IMR-90 (cell line): Measurements from ENCODE around the gene MOG. TPM values are rescaled to one million over a fixed set of nuclear protein-coding genes. Genes with fewer than 3 reads are reported as not detected.
A peak's percentile ranks its signal among the peaks of the same experiment; 100 is the strongest.

Experiments
- ATAC-seq: fragments of 200-7000 bp; cut with Tn5 transposase; 2 replicates; pipeline ENCODE4 v1.9.1; 2020; ENCODE audit warnings: low read depth, mild to moderate bottlenecking, moderate library complexity
- Bru-seq: library from RNA; stranded (reverse); fragments of 400-500 nt; gene quantifications from one replicate; lab custom pipeline; 2021; lab: Mats Ljungman, UMichigan
- BruChase-seq, 2 experiments: library from RNA; stranded (reverse); fragments of 400-500 nt; gene quantifications; one replicate each; lab custom pipeline; 2021; lab: Mats Ljungman, UMichigan
- BruUV-seq: library from RNA; stranded (reverse); fragments of 400-500 nt; replicated peaks from 2 replicates; lab custom pipeline; 2021; lab: Mats Ljungman, UMichigan
- CTCF ChIA-PET: fragments of 300-600 bp; formaldehyde crosslinking; extraction: SDS; loops from one replicate; lab custom pipeline; 2021; ENCODE audit warnings: antibody characterized with exemption; lab: Yijun Ruan, JAX
- POLR2A ChIA-PET: fragments of 300-600 bp; sonication (Branson Sonifier 250); formaldehyde crosslinking; loops from one replicate; lab custom pipeline; 2022; ENCODE audit warnings: antibody characterized with exemption; ENCODE audit not compliant: unreplicated experiment; lab: Charles Lee
- DNase-seq: peaks from one replicate; pipeline ENCODE4 v3.0.0; 2013
- H2AFZ ChIP-seq: replicated peaks from 2 replicates; pipeline ENCODE3; 2013; ENCODE audit warnings: low read length, mild to moderate bottlenecking; ENCODE audit not compliant: poor library complexity
- H2AK5ac ChIP-seq: 2 replicates; pipeline ENCODE4 v1.6.1; 2013; ENCODE audit warnings: low read depth, low read length, inconsistent platforms
- H2AK9ac ChIP-seq: replicated peaks from 2 replicates; pipeline ENCODE3; 2013; ENCODE audit warnings: mild to moderate bottlenecking, low read depth, low read length, moderate library complexity; ENCODE audit not compliant: poor library complexity
- H2BK120ac ChIP-seq: 2 replicates; pipeline ENCODE4 v1.6.1; 2013; ENCODE audit warnings: low read depth, low read length, inconsistent platforms
- H2BK15ac ChIP-seq: 3 replicates; pipeline ENCODE4 v1.6.1; 2013; ENCODE audit warnings: low read depth, low read length, inconsistent platforms
- H2BK20ac ChIP-seq: 2 replicates; pipeline ENCODE4 v1.6.1; 2013; ENCODE audit warnings: low read depth, mild to moderate bottlenecking, inconsistent platforms, low read length, moderate library complexity
- H2BK5ac ChIP-seq: 2 replicates; pipeline ENCODE4 v1.6.1; 2013; ENCODE audit warnings: mild to moderate bottlenecking, low read depth, low read length, inconsistent platforms; ENCODE audit not compliant: poor library complexity, severe bottlenecking
- H3K14ac ChIP-seq: replicated peaks from 2 replicates; pipeline ENCODE4 v1.6.1; 2013; ENCODE audit warnings: low read depth, low read length, inconsistent platforms
- H3K18ac ChIP-seq: 2 replicates; pipeline ENCODE4 v1.6.1; 2013; ENCODE audit warnings: low read depth, low read length, control low read depth
- H3K23ac ChIP-seq: 2 replicates; pipeline ENCODE4 v1.6.1; 2013; ENCODE audit warnings: low read depth, low read length, inconsistent platforms
- H3K27ac ChIP-seq: 2 replicates; pipeline ENCODE4 v1.5.1; 2013; ENCODE audit warnings: mild to moderate bottlenecking, control low read depth, low read length; ENCODE audit not compliant: insufficient read depth
- H3K27me3 ChIP-seq: 2 replicates; pipeline ENCODE4 v1.6.1; 2013; ENCODE audit warnings: low read length; ENCODE audit not compliant: control insufficient read depth, insufficient read depth
- H3K36me3 ChIP-seq: 2 replicates; pipeline ENCODE4 v1.6.1; 2013; ENCODE audit warnings: low read length, mixed read lengths; ENCODE audit not compliant: control insufficient read depth, insufficient read depth
- H3K4ac ChIP-seq: 2 replicates; pipeline ENCODE4 v1.6.1; 2013; ENCODE audit warnings: low read depth, low read length, inconsistent platforms
- H3K4me1 ChIP-seq: 2 replicates; pipeline ENCODE4 v1.6.1; 2013; ENCODE audit warnings: low read length, mixed read lengths; ENCODE audit not compliant: control insufficient read depth, insufficient read depth
- H3K4me2 ChIP-seq: 2 replicates; pipeline ENCODE4 v1.6.1; 2013; ENCODE audit warnings: low read depth, mild to moderate bottlenecking, control low read depth, low read length, moderate library complexity
- H3K4me3 ChIP-seq: 2 replicates; pipeline ENCODE4 v1.5.1; 2013; ENCODE audit warnings: low read depth, mild to moderate bottlenecking, control low read depth, low read length, moderate library complexity; ENCODE audit not compliant: insufficient read depth
- H3K56ac ChIP-seq: 2 replicates; pipeline ENCODE4 v1.6.1; 2013; ENCODE audit warnings: low read length, inconsistent platforms; ENCODE audit not compliant: insufficient read depth; ENCODE audit errors: extremely low read depth
- H3K79me1 ChIP-seq, 2 experiments: 2 replicates each; pipeline ENCODE4 v1.6.1; 2013; ENCODE audit warnings: low read length in 2 of 2, inconsistent platforms in 1 of 2, low read depth in 1 of 2
- H3K9ac ChIP-seq: 2 replicates; pipeline ENCODE4 v1.6.1; 2013; ENCODE audit warnings: low read depth, low read length, control low read depth
- H3K9me1 ChIP-seq: 2 replicates; pipeline ENCODE4 v1.6.1; 2013; ENCODE audit warnings: low read length, inconsistent platforms; ENCODE audit not compliant: insufficient read depth
- H3K9me3 ChIP-seq: 2 replicates; pipeline ENCODE4 v1.6.1; 2013; ENCODE audit warnings: low read length; ENCODE audit not compliant: control insufficient read depth, insufficient read depth
- H4K20me1 ChIP-seq: 2 replicates; pipeline ENCODE4 v1.6.1; 2013; ENCODE audit warnings: low read length, inconsistent platforms; ENCODE audit not compliant: insufficient read depth
- H4K5ac ChIP-seq: 2 replicates; pipeline ENCODE4 v1.6.1; 2013; ENCODE audit warnings: mild to moderate bottlenecking, low read depth, low read length, control low read depth
- H4K8ac ChIP-seq, 2 experiments: 2 replicates each; pipeline ENCODE4 v1.6.1; 2013; ENCODE audit warnings: low read depth in 2 of 2, low read length in 2 of 2, control low read depth in 1 of 2, inconsistent platforms in 1 of 2
- H4K91ac ChIP-seq: 2 replicates; pipeline ENCODE4 v1.6.1; 2013; ENCODE audit warnings: low read depth, low read length, inconsistent platforms; ENCODE audit not compliant: insufficient read depth
- BHLHE40 ChIP-seq: fragments of 150-350 bp; IDR thresholded peaks from 2 replicates; pipeline ENCODE4 v1.6.1; 2016; ENCODE audit warnings: mild to moderate bottlenecking, low read depth, low read length
- CEBPB ChIP-seq: IDR thresholded peaks from 2 replicates; pipeline ENCODE4 v1.6.1; 2012; ENCODE audit warnings: low read depth, low read length, improper control_type of control experiment
- CHD1 ChIP-seq: IDR thresholded peaks from 2 replicates; pipeline ENCODE4 v1.6.1; 2012; ENCODE audit warnings: low read depth, low read length, improper control_type of control experiment
- CTCF ChIP-seq: conservative IDR thresholded peaks from 2 replicates; pipeline ENCODE4 v1.5.1; 2012; ENCODE audit warnings: mild to moderate bottlenecking, low read depth, low read length, improper control_type of control experiment
- FOS ChIP-seq: fragments of 150-350 bp; IDR thresholded peaks from 2 replicates; pipeline ENCODE4 v1.6.1; 2016; ENCODE audit warnings: low read depth, low read length
- MAFK ChIP-seq: IDR thresholded peaks from 2 replicates; pipeline ENCODE4 v1.6.1; 2012; ENCODE audit warnings: low read depth, low read length, improper control_type of control experiment
- MAZ ChIP-seq: IDR thresholded peaks from 2 replicates; pipeline ENCODE4 v1.6.1; 2012; ENCODE audit warnings: low read depth, mild to moderate bottlenecking, low read length, improper control_type of control experiment, moderate library complexity, borderline replicate concordance
- MXI1 ChIP-seq: IDR thresholded peaks from 2 replicates; pipeline ENCODE4 v1.6.1; 2012; ENCODE audit warnings: low read depth, mild to moderate bottlenecking, low read length, moderate library complexity, borderline replicate concordance
- NFE2L2 ChIP-seq: fragments of 150-350 bp; IDR thresholded peaks from 2 replicates; pipeline ENCODE4 v1.6.1; 2016; ENCODE audit warnings: low read depth, mild to moderate bottlenecking, low read length
- RAD21 ChIP-seq: IDR thresholded peaks from 2 replicates; pipeline ENCODE4 v1.6.1; 2012; ENCODE audit warnings: low read length, improper control_type of control experiment
- RFX5 ChIP-seq: IDR thresholded peaks from 2 replicates; pipeline ENCODE4 v1.8.0; 2012; ENCODE audit warnings: low read depth, mild to moderate bottlenecking, low read length, moderate library complexity
- SMC3 ChIP-seq: fragments of 150-350 bp; IDR thresholded peaks from 2 replicates; pipeline ENCODE4 v1.6.1; 2016; ENCODE audit warnings: low read depth, mild to moderate bottlenecking, antibody characterized with exemption, low read length, moderate library complexity
- USF2 ChIP-seq: fragments of 150-350 bp; IDR thresholded peaks from 2 replicates; pipeline ENCODE4 v1.6.1; 2017; ENCODE audit warnings: mild to moderate bottlenecking, antibody characterized with exemption, low read length, low read depth
- WGBS, 2 experiments: methylation state at CpG; one replicate each; pipeline versions ENCODE4 v1.1.5 to v1.1.7; 2013; ENCODE audit warnings: missing lambda C conversion rate in 2 of 2; ENCODE audit not compliant: insufficient read length in 1 of 2; ENCODE audit errors: extremely low coverage in 2 of 2; 5-methylcytosine and 5-hydroxymethylcytosine counted together
- dilution Hi-C: fragments of 300-500 bp; cut with HindIII; formaldehyde crosslinking; loops from one replicate; pipeline ENCODE4 v1.14.3; 2018; ENCODE audit warnings: low sequenced_read_pairs; ENCODE audit not compliant: unreplicated experiment
- in situ Hi-C: fragments of 300-500 bp; cut with MboI; formaldehyde crosslinking; loops from 3 replicates; pipeline ENCODE4 v1.14.3; 2019; ENCODE audit warnings: low sequenced_read_pairs, inconsistent platforms, mixed read lengths
- intact Hi-C: fragments of 100-400 bp; cut with micrococcal nuclease; formaldehyde crosslinking; loops from 2 replicates; pipeline ENCODE4 v1.10.0; 2022
- long read RNA-seq: library from polyadenylated mRNA; unstranded; transcript quantifications from one replicate; pipeline ENCODE4 v2.0.0, GENCODE V29; 2021; ENCODE audit not compliant: unreplicated experiment
- polyA plus RNA-seq, 3 experiments: library from polyadenylated mRNA; depleted of rRNA; stranded (reverse); fragments of >200 nt; gene quantifications; 2 replicates each; pipeline ENCODE4 v1.2.3, GENCODE V29; 2012; ENCODE audit warnings: low replicate concordance in 1 of 3
- total RNA-seq: library from RNA; depleted of rRNA; stranded (reverse); fragments of >200 nt; gene quantifications from 2 replicates; pipeline ENCODE4 v1.2.3, GENCODE V29; 2012; rRNA removed
- TF ChIP-seq, protein P1 (sequence below): fragments of 150-350 bp; IDR thresholded peaks from 2 replicates; pipeline ENCODE4 v1.6.1; 2016; ENCODE audit warnings: low read depth, mild to moderate bottlenecking, low read length, moderate library complexity, borderline replicate concordance

MOG gene
- total RNA-seq (not detected in 2 replicates), polyA plus RNA-seq (2012; rRNA removed) (not detected in 2 replicates), Bru-seq, nascent RNA (percentile 6 among the genes with signal in this experiment), BruChase-seq, experiment 1, labeled RNA remaining after a 6-hour chase (percentile 11 among the genes with signal in this experiment), BruChase-seq, experiment 2, labeled RNA remaining after a 2-hour chase (not detected)
- polyA plus RNA-seq (2012; cell fraction: cytosol; rRNA removed), result not detected in 2 replicates
- not detected in 2 replicates for polyA plus RNA-seq (2012; cell fraction: nucleus; rRNA removed; ENCODE audit: low replicate concordance)
- long read RNA-seq, result 0 reads

DNA sequence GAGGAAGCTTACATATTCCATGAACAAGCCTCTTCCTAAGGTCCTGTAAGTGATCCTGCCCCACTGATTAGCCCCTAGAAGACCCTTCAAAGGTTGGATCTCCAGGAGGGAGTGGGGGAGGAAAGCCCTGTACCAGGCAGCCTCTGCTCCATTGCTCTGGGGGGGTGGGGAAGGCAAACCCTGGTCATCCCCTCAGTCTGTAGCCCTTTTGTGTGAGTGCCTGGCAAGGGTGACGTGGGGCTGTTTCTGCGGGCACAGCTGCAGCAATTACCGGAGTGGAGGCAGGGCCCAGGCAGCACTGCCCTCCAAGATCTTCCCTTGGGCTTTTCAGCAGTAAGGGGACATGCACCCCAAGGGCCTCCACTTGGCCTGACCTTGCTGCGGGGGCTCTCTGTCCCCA, at the start of gene MOG:
Gene MOG, plus strand, starts transcription at position 295 of the 400 bp plus-strand sequence. CDS start 118 bp downstream, outside the sequence.
- Histone ChIP-seq H3K4me1 (no peaks in the 10 kb centered on the region), H3K27ac (no peak within 1 kb of the TSS), H3K23ac (no peak within 1 kb of the TSS), H3K27me3 (peaks cover 18% of the 10 kb centered on the region), H4K91ac (no peak within 1 kb of the TSS), H3K36me3 (no peaks in the 10 kb centered on the region), H3K9me1 (no peaks in the 10 kb centered on the region), H3K4me2 (no peak within 1 kb of the TSS), H3K18ac (no peak within 1 kb of the TSS), H2BK15ac (no peak within 1 kb of the TSS), H2AK9ac (no peak within 1 kb of the TSS), H2BK5ac (no peak within 1 kb of the TSS), H2BK20ac (no peak within 1 kb of the TSS), H2BK120ac (no peak within 1 kb of the TSS), H2AK5ac (no peak within 1 kb of the TSS), H4K8ac (no peak within 1 kb of the TSS), H3K4me3 (no peak within 1 kb of the TSS), H3K79me1 (no peaks in the 10 kb centered on the region), H3K4ac (no peak within 1 kb of the TSS), H3K9me3 (no peaks in the 10 kb centered on the region), H3K56ac (no peak within 1 kb of the TSS), H4K5ac (no peak within 1 kb of the TSS), H3K9ac (no peak within 1 kb of the TSS), H2AFZ (peak within 1 kb of the TSS; percentile 19), H4K20me1 (no peaks in the 10 kb centered on the region), H3K14ac (no peak within 1 kb of the TSS)
- no TSS peak for BruUV-seq
- DNase-seq (no peak), ATAC-seq (no peak)
- in situ Hi-C loops (no loop called here), intact Hi-C loops (no loop called here), dilution Hi-C loops (no loop called here)
- POLR2A ChIA-PET, result interaction anchor here (0.6 kb wide), 1 partner anchor 1321 kb away, joined by 4 read pairs; the partner anchor contains the start of gene ZSCAN31
- CTCF ChIA-PET, result no interaction called here
- TF ChIP-seq, protein P1, sequence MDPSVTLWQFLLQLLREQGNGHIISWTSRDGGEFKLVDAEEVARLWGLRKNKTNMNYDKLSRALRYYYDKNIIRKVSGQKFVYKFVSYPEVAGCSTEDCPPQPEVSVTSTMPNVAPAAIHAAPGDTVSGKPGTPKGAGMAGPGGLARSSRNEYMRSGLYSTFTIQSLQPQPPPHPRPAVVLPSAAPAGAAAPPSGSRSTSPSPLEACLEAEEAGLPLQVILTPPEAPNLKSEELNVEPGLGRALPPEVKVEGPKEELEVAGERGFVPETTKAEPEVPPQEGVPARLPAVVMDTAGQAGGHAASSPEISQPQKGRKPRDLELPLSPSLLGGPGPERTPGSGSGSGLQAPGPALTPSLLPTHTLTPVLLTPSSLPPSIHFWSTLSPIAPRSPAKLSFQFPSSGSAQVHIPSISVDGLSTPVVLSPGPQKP, result no peak
- TF ChIP-seq MAZ (no peak), NFE2L2 (no peak), FOS (no peak), RAD21 (no peak), BHLHE40 (no peak), CEBPB (no peak), SMC3 (no peak), CTCF (no peak), RFX5 (no peak), MXI1 (no peak), MAFK (no peak), USF2 (no peak), CHD1 (no peak)
- WGBS, 2 experiments, result 41% methylated on average over 3 of the region's 4 CpGs; no CpG with 5 or more reads in 1 of the 2 experiments
